ENCODE measurements around the gene NFS1. TPM values are rescaled to one million over a fixed set of nuclear protein-coding genes. Genes with fewer than 3 reads are reported as not detected.
A peak's percentile ranks its signal among the peaks of the same experiment; 100 is the strongest.

NFS1 gene
- total RNA-seq, 1 experiment from 2014 or later = 69.8 TPM

GRCh38 chr20:35721621-35722020 is 22.5 kb upstream of the NFS1 start:
- Histone ChIP-seq H3K4me3 (ENCODE audit: low read depth, low read length) (no peak overlapping the region), H3K36me3 (ENCODE audit: control insufficient read depth, insufficient read depth, low read length) (peaks cover 35% of the 10 kb centered on the region), H3K4me1 (peaks cover 11% of the 10 kb centered on the region; the same call in 1 of the 2 replicates), H3K9me3 (no peaks in the 10 kb centered on the region), H3K27me3 (replicated peaks; ENCODE audit: control insufficient read depth, insufficient read depth, low read length) (no peaks in the 10 kb centered on the region)
- no peak for DNase-seq
- Mint-ChIP-seq H3K27me3 (ENCODE audit: insufficient read depth, unreplicated experiment) (no peaks in the 10 kb centered on the region), H3K4me3 (ENCODE audit: unreplicated experiment) (no peak overlapping the region), H3K9me3 (ENCODE audit: unreplicated experiment) (no peaks in the 10 kb centered on the region), H3K36me3 (ENCODE audit: insufficient read depth, unreplicated experiment) (peaks cover 100% of the 10 kb centered on the region), H3K27ac (ENCODE audit: unreplicated experiment) (peak overlapping the region; percentile 1), H3K4me1 (ENCODE audit: low read depth, unreplicated experiment) (peaks cover 17% of the 10 kb centered on the region)
- CTCF ChIA-PET = no interaction called here
- POLR2A ChIA-PET = interaction anchor here (0.6 to 4.3 kb wide), 2 partner anchors 21 to 82 kb away, joined by 7 to 25 read pairs; partner anchors contain the start of gene RBM39
- TF ChIP-seq CTCF (IDR thresholded peaks at IDR 0.05; ENCODE audit: insufficient read depth in 1 of 2, low read depth in 1 of 2, low read length in 1 of 2, severe bottlenecking in 1 of 2, unreplicated experiment in 1 of 2) = no peak
- no TSS peak for BruUV-seq (replicated peaks)
- intact Hi-C loops (cut with micrococcal nuclease; ENCODE audit: unreplicated experiment) = no loop called here

GRCh38 chr20:35721219-35721618 is 22.1 kb upstream of the NFS1 start:
- no peak for TF ChIP-seq CTCF (IDR thresholded peaks at IDR 0.05; ENCODE audit: insufficient read depth in 1 of 2, low read depth in 1 of 2, low read length in 1 of 2, severe bottlenecking in 1 of 2, unreplicated experiment in 1 of 2)
- ChIA-PET POLR2A (interaction anchor here (0.6 to 4.3 kb wide), 2 partner anchors 22 to 83 kb away, joined by 7 to 25 read pairs; partner anchors contain the start of gene RBM39), CTCF (no interaction called here)
- Histone ChIP-seq H3K4me1 (peaks cover 9% of the 10 kb centered on the region; the same call in 1 of the 2 replicates), H3K27me3 (replicated peaks; ENCODE audit: control insufficient read depth, insufficient read depth, low read length) (no peaks in the 10 kb centered on the region), H3K36me3 (ENCODE audit: control insufficient read depth, insufficient read depth, low read length) (peaks cover 35% of the 10 kb centered on the region), H3K4me3 (ENCODE audit: low read depth, low read length) (no peak overlapping the region), H3K9me3 (no peaks in the 10 kb centered on the region)
- no peak for DNase-seq
- intact Hi-C loops (cut with micrococcal nuclease; ENCODE audit: unreplicated experiment) = no loop called here
- H3K9me3 Mint-ChIP-seq (ENCODE audit: unreplicated experiment) = no peaks in the 10 kb centered on the region
- peaks cover 100% of the 10 kb centered on the region for H3K36me3 Mint-ChIP-seq (ENCODE audit: insufficient read depth, unreplicated experiment)
- H3K4me3 Mint-ChIP-seq (ENCODE audit: unreplicated experiment) = no peak overlapping the region
- H3K4me1 Mint-ChIP-seq (ENCODE audit: low read depth, unreplicated experiment) = peaks cover 13% of the 10 kb centered on the region
- H3K27ac Mint-ChIP-seq (ENCODE audit: unreplicated experiment) = peak overlapping the region; percentile 1
- BruUV-seq (replicated peaks) = no TSS peak
- no peaks in the 10 kb centered on the region for H3K27me3 Mint-ChIP-seq (ENCODE audit: insufficient read depth, unreplicated experiment)

GRCh38 chr20:35720165-35721123 is 21.3 kb upstream of the NFS1 start:
- no peak overlapping the region for H3K4me3 Mint-ChIP-seq (ENCODE audit: unreplicated experiment)
- intact Hi-C loops (cut with micrococcal nuclease; ENCODE audit: unreplicated experiment) = no loop called here
- H3K27ac Mint-ChIP-seq (ENCODE audit: unreplicated experiment) = no peak overlapping the region
- no peak overlapping the region for H3K4me3 ChIP-seq (ENCODE audit: low read depth, low read length)
- 0 out of 2 replicates have a peak, but pooled peaks cover 3% of the 10 kb centered on the region for H3K4me1 ChIP-seq
- peaks cover 100% of the 10 kb centered on the region for H3K36me3 Mint-ChIP-seq (ENCODE audit: insufficient read depth, unreplicated experiment)
- no peaks in the 10 kb centered on the region for H3K27me3 Mint-ChIP-seq (ENCODE audit: insufficient read depth, unreplicated experiment)
- no peak for DNase-seq
- ChIA-PET POLR2A (interaction anchor here (1.0 to 4.3 kb wide), 2 partner anchors 10 to 23 kb away, joined by 4 to 25 read pairs; partner anchors contain the start of gene RBM39), CTCF (interaction anchor here (1.1 kb wide), 1 partner anchor 11 kb away, joined by 3 read pairs; no protein-coding TSS in a partner anchor)
- TF ChIP-seq CTCF (IDR thresholded peaks at IDR 0.05; ENCODE audit: insufficient read depth in 1 of 2, low read depth in 1 of 2, low read length in 1 of 2, severe bottlenecking in 1 of 2, unreplicated experiment in 1 of 2) = no peak
- H3K27me3 ChIP-seq (replicated peaks; ENCODE audit: control insufficient read depth, insufficient read depth, low read length) = no peaks in the 10 kb centered on the region
- peaks cover 38% of the 10 kb centered on the region for H3K36me3 ChIP-seq (ENCODE audit: control insufficient read depth, insufficient read depth, low read length)
- no peaks in the 10 kb centered on the region for H3K9me3 Mint-ChIP-seq (ENCODE audit: unreplicated experiment)
- H3K9me3 ChIP-seq = no peaks in the 10 kb centered on the region
- BruUV-seq (replicated peaks) = no TSS peak
- H3K4me1 Mint-ChIP-seq (ENCODE audit: low read depth, unreplicated experiment) = peaks cover 11% of the 10 kb centered on the region
